GM18858 (cell line): ENCODE measurements around the gene C17orf67.
"Not testable (repeated sequence)": the region's sequence is repeated elsewhere in the genome, so short reads cannot be mapped to it uniquely, and the experiment has no call there.

Source experiments
- ATAC-seq: cut with Tn5 transposase; IDR thresholded peaks from one replicate; pipeline ENCODE4 v1.9.1; 2021; ENCODE audit not compliant: unreplicated experiment

C17orf67 gene

DNA sequence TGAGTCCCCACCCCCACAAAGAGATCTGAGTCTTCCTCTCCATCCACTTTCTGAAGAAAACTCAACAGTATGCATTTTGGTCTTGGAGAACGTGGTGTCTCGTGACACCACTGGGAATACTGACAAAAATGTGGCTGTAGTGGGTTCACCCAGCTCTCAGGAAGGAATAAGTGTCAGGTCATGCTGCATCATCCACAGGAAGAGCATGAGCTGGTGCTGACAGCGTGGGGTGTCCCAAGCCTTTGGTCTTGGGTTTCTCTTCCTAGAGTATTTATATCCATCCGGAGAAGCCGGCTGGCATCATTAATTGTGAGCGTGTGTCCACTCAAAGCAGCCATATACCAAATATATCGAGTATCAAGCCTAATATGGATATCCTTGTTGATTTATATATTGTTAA lies 55.9 kb downstream of the C17orf67 start:
- no peak for ATAC-seq

GRCh38 chr17:56774650-56775049 lies 59.1 kb downstream of the C17orf67 start:
- ATAC-seq = no peak

- ATAC-seq = no peak
Measured at GRCh38 chr17:56773124-56773523, 60.6 kb downstream of the C17orf67 start.

DNA sequence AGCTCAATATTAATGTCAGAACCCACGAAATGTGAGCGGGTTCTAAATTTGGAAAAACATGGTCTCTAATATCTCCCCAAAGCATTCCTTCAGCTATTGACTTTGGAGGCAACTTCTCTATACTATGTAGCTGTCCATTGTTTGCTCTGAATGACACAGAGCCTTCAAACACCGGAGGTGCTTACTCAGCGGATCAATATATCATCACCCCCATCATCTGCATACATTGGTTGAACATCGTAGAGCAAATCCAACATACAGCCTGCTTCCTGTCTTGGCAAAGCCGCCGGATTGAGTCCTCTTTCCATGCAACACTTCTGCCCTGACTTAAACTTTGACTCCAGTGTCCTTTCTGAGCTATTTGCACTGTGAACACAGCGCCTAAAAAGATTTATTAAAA lies 61.3 kb downstream of the C17orf67 start:
- ATAC-seq = no peak

DNA sequence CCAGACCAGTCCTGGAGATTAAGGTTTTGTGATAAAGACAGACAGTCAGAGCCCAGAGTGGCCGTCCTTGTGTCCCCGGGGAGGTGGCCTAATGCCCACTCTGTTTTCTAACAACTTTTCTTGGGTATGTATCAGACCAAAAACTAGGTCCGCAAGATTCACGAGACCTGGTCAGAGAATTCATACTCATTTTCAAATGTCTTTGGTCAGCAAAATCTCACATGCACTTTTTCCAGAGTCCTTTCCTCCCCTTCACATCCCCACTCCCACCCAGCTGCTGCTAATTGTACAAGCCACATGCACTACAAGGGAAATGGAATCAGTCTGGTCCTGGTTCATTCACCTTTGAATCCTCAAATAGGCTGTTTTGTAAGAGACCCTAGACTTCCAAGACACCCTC lies 61.7 kb downstream of the C17orf67 start:
- ATAC-seq = no peak

DNA sequence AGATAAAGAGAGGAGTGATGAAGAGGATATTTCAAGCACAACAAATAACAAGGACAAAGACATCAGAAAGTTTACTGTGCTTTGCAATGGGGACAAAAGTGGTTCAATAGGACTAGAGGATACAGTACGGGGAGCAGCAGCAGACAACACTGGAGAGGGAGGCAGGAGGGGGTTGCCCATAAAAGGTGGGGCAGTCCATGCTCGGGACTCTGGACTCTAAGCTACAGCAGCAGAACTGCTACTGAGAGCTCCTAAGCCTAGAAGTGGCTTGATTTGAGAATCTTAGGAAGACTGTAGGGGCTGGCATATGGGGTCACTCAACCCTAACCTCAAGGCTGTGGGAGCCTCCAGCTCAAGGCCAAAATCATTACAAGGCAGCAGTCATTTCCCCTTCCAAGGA lies 62.2 kb downstream of the C17orf67 start:
- ATAC-seq = no peak

GRCh38 chr17:56770427-56770826 lies 63.3 kb downstream of the C17orf67 start:
- no peak for ATAC-seq

DNA sequence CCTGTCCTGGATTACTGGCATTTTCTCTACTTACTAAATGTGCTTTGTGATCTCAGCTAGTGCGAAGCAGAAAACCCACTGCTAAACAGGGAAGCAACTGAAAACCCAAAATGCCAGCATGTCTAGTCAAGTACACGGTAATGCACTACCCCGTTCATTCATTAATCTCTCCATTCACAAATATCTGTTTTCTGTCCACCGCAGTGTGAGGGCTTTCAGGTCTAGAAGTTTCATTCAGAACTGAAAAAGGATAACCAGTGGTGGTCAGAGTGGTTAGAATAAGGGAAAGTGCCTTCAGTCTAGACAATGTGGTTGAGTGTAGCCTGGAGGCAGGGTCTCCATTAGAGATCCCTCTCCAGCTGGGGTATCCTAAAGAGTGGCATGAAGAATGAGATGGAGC lies 68.3 kb downstream of the C17orf67 start:
- no peak for ATAC-seq

- no peak for ATAC-seq
Measured at GRCh38 chr17:56762988-56763387, 70.7 kb downstream of the C17orf67 start.

GRCh38 chr17:56762144-56762543 lies 71.6 kb downstream of the C17orf67 start:
- ATAC-seq = no peak

- ATAC-seq = no peak
Measured at GRCh38 chr17:56761387-56761786, 72.3 kb downstream of the C17orf67 start.

DNA sequence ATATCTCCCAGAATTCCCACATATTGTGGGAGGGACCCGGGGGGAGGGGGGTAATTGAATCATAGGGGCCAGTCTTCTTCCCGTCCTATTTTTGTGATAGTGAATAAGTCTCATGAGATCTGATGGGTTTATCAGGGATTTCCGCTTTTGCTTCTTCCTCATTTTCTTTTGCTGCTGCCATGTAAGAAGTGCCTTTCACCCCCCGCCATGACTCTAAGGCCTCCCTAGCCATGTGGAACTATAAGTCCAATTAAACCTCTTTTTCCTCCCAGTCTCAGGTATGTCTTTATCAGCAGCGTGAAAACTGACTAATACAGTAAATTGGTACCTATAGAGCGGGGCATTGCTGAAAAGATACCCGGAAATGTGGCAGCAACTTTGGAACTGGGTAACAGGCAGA lies 76.1 kb downstream of the C17orf67 start:
- ATAC-seq = not testable (repeated sequence)

- ATAC-seq = no peak
Measured at GRCh38 chr17:56756536-56756935, 77.2 kb downstream of the C17orf67 start.

DNA sequence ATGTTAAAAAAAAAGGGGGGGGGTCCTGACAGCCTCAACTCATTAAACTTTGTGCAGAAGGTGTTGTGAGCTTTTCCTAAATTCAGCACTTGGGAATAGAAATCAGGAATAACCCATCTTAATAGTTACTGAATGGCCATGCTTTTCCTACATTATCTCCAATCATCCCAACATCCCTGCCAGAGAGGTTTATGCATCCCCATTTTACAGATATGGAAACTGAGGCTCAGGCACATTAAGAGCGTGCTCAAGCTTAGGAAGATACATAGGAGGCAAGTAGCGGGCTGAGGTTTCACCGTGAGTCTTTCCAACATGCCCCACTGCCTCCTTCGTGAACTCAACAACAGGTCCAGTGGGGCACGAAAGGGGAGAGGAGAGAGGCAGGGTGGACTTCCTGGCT lies 78.4 kb downstream of the C17orf67 start:
- ATAC-seq = no peak

- ATAC-seq = no peak
Measured at GRCh38 chr17:56754523-56755208, 79.1 kb downstream of the C17orf67 start.

GRCh38 chr17:56752263-56752836 lies 81.4 kb downstream of the C17orf67 start:
- no peak for ATAC-seq

- no peak for ATAC-seq
Measured at GRCh38 chr17:56751145-56751738, 82.5 kb downstream of the C17orf67 start.

- no peak for ATAC-seq
Measured at GRCh38 chr17:56744721-56745120, 89.0 kb downstream of the C17orf67 start.

DNA sequence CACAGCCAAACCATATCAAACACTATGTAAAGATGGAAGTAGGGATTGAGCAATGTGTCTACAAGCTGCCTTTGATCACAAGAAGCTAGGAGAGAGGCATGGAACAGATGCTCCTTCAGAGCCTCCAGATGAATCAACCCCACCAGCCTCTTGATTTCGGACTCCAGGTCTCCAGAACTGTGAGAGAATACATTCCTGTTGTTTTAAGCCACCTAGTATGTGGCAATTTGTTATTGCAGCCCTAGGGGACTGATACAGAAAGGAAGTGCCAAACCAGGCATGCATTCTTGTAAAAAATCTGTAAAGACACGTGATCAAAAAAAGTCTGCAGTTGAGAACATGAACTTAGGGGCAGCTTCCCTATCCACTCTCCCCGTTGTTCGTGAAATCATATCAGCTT lies 91.1 kb downstream of the C17orf67 start:
- ATAC-seq = no peak
